KBM-7 (cell line): ENCODE data around the gene NDUFAF8.

Experiments
- DNase-seq: peaks from one replicate; pipeline ENCODE4 v3.0.0-alpha.2; 2015
- in situ Hi-C: fragments of 300-500 bp; cut with MboI; formaldehyde crosslinking; loops from 2 replicates; pipeline ENCODE4 v1.14.3; 2020; ENCODE audit warnings: low sequenced_read_pairs, low pct_unique_long_range_greater_than_20kb, mixed read lengths

Gene NDUFAF8

GRCh38 chr17:81199482-81199830 lies 39.7 kb upstream of the NDUFAF8 start:
- in situ Hi-C loops: no loop called here
- DNase-seq: no peak

- no peak for DNase-seq
- in situ Hi-C loops: no loop called here
Measured at GRCh38 chr17:81200201-81200600, 38.9 kb upstream of the NDUFAF8 start.

GRCh38 chr17:81200695-81201580 lies 38.2 kb upstream of the NDUFAF8 start:
- in situ Hi-C loops: no loop called here
- DNase-seq: peak; percentile 68

GRCh38 chr17:81202318-81202717 lies 36.8 kb upstream of the NDUFAF8 start:
- DNase-seq: no peak
- in situ Hi-C loops: no loop called here

- in situ Hi-C loops: no loop called here
Measured at GRCh38 chr17:81203136-81203535, 36.0 kb upstream of the NDUFAF8 start.

GRCh38 chr17:81204578-81204977 lies 34.5 kb upstream of the NDUFAF8 start:
- no peak for DNase-seq
- in situ Hi-C loops: no loop called here

More at GRCh38 chr17:81203136-81203535, 36.0 kb upstream of the NDUFAF8 start:
- DNase-seq: no peak

GRCh38 chr17:81206166-81206565 lies 33.0 kb upstream of the NDUFAF8 start:
- in situ Hi-C loops: no loop called here
- DNase-seq: no peak

- no peak for DNase-seq
- in situ Hi-C loops: no loop called here
Measured at GRCh38 chr17:81206657-81207056, 32.5 kb upstream of the NDUFAF8 start.

- no peak for DNase-seq
- in situ Hi-C loops: no loop called here
Measured at GRCh38 chr17:81207610-81208581, 31.2 kb upstream of the NDUFAF8 start.

GRCh38 chr17:81208651-81209050 lies 30.5 kb upstream of the NDUFAF8 start:
- in situ Hi-C loops: no loop called here
- DNase-seq: no peak

GRCh38 chr17:81209141-81209540 lies 30.0 kb upstream of the NDUFAF8 start:
- no peak for DNase-seq
- in situ Hi-C loops: no loop called here

- in situ Hi-C loops: no loop called here
- no peak for DNase-seq
Measured at GRCh38 chr17:81210466-81210865, 28.7 kb upstream of the NDUFAF8 start.

- in situ Hi-C loops: no loop called here
- no peak for DNase-seq
Measured at GRCh38 chr17:81210868-81211267, 28.2 kb upstream of the NDUFAF8 start.

- no peak for DNase-seq
- in situ Hi-C loops: no loop called here
Measured at GRCh38 chr17:81212365-81212764, 26.8 kb upstream of the NDUFAF8 start.

GRCh38 chr17:81213978-81214377 lies 25.1 kb upstream of the NDUFAF8 start:
- in situ Hi-C loops: no loop called here
- no peak for DNase-seq

- in situ Hi-C loops: no loop called here
- DNase-seq: no peak
Measured at GRCh38 chr17:81217491-81217890, 21.6 kb upstream of the NDUFAF8 start.

- in situ Hi-C loops: no loop called here
- DNase-seq: no peak
Measured at GRCh38 chr17:81218459-81218858, 20.7 kb upstream of the NDUFAF8 start.

- DNase-seq: no peak
- in situ Hi-C loops: no loop called here
Measured at GRCh38 chr17:81218991-81219390, 20.1 kb upstream of the NDUFAF8 start.

GRCh38 chr17:81219476-81220180 lies 19.5 kb upstream of the NDUFAF8 start:
- DNase-seq: no peak
- in situ Hi-C loops: no loop called here
